ENCODE measurements around the gene DACT3. TPM values are rescaled to one million over a fixed set of nuclear protein-coding genes. Genes with fewer than 3 reads are reported as not detected.

The DACT3 gene
- total RNA-seq, 1 experiment from 2014 or later, result 1.9 TPM

- Histone ChIP-seq H2AFZ (ENCODE audit: low read length) (no peak overlapping the region), H3K4me1 (ENCODE audit: insufficient read depth, low read length) (no peaks in the 10 kb centered on the region), H3K27ac (ENCODE audit: low read length) (no peak overlapping the region), H4K20me1 (ENCODE audit: low read length) (no peaks in the 10 kb centered on the region), H3K4me2 (ENCODE audit: low read length) (no peak overlapping the region), H3K4me3 (ENCODE audit: low read length) (no peak overlapping the region), H3K9me2 (replicated peaks; ENCODE audit: low read length) (no peaks in the 10 kb centered on the region), H3K27me3 (ENCODE audit: low read length) (no peaks in the 10 kb centered on the region), H3K9ac (ENCODE audit: low read length) (no peak overlapping the region), H3F3A (ENCODE audit: low read length, unreplicated experiment) (no peaks in the 10 kb centered on the region), H3K79me2 (ENCODE audit: low read length) (no peaks in the 10 kb centered on the region), H3K9me3 (ENCODE audit: low read length) (no peaks in the 10 kb centered on the region), H3K36me3 (ENCODE audit: low read depth, low read length) (peaks cover 19% of the 10 kb centered on the region)
- DNase-seq, result no peak
- intact Hi-C loops (cut with micrococcal nuclease), result no loop called here
- no peak for ATAC-seq
- TF ChIP-seq CTCF (conservative IDR thresholded peaks at IDR 0.05; ENCODE audit: low read depth, low read length) (no peak), EZH2 (IDR thresholded peaks at IDR 0.05; ENCODE audit: low read length, unreplicated experiment) (no peak), EZH2phosphoT487 (IDR thresholded peaks at IDR 0.05; ENCODE audit: borderline replicate concordance, low read length) (no peak)
- ChIA-PET POLR2A (ENCODE audit: unreplicated experiment) (no interaction called here), CTCF (no interaction called here)
- no TSS peak for BruUV-seq (replicated peaks)
These were observed 37.7 kb upstream of the DACT3 start for GRCh38 chr19:46698395-46699321.

GRCh38 chr19:46697204-46697960, 36.4 kb upstream of the DACT3 start:
- H3F3A ChIP-seq (ENCODE audit: low read length, unreplicated experiment), result no peaks in the 10 kb centered on the region
- H3K79me2 ChIP-seq (ENCODE audit: low read length), result no peaks in the 10 kb centered on the region
- no peak for DNase-seq
- no peak overlapping the region for H3K4me3 ChIP-seq (ENCODE audit: low read length)
- H3K27me3 ChIP-seq (ENCODE audit: low read length), result no peaks in the 10 kb centered on the region
- H3K4me1 ChIP-seq (ENCODE audit: insufficient read depth, low read length), result no peaks in the 10 kb centered on the region
- peaks cover 27% of the 10 kb centered on the region for H3K36me3 ChIP-seq (ENCODE audit: low read depth, low read length)
- H3K9ac ChIP-seq (ENCODE audit: low read length), result no peak overlapping the region
- H3K4me2 ChIP-seq (ENCODE audit: low read length), result no peak overlapping the region
- CTCF ChIA-PET, result no interaction called here
- TF ChIP-seq EZH2 (IDR thresholded peaks at IDR 0.05; ENCODE audit: low read length, unreplicated experiment) (no peak), CTCF (conservative IDR thresholded peaks at IDR 0.05; ENCODE audit: low read depth, low read length) (no peak), EZH2phosphoT487 (IDR thresholded peaks at IDR 0.05; ENCODE audit: borderline replicate concordance, low read length) (no peak)
- no peaks in the 10 kb centered on the region for H3K9me2 ChIP-seq (replicated peaks; ENCODE audit: low read length)
- H4K20me1 ChIP-seq (ENCODE audit: low read length), result no peaks in the 10 kb centered on the region
- no TSS peak for BruUV-seq (replicated peaks)
- H3K9me3 ChIP-seq (ENCODE audit: low read length), result no peaks in the 10 kb centered on the region
- POLR2A ChIA-PET (ENCODE audit: unreplicated experiment), result no interaction called here
- H2AFZ ChIP-seq (ENCODE audit: low read length), result no peak overlapping the region
- intact Hi-C loops (cut with micrococcal nuclease), result no loop called here
- ATAC-seq, result no peak
- H3K27ac ChIP-seq (ENCODE audit: low read length), result no peak overlapping the region

GRCh38 chr19:46696866-46697203, 35.9 kb upstream of the DACT3 start:
- Histone ChIP-seq H3K4me3 (ENCODE audit: low read length) (no peak overlapping the region), H2AFZ (ENCODE audit: low read length) (no peak overlapping the region), H4K20me1 (ENCODE audit: low read length) (no peaks in the 10 kb centered on the region), H3K36me3 (ENCODE audit: low read depth, low read length) (peaks cover 33% of the 10 kb centered on the region), H3K4me1 (ENCODE audit: insufficient read depth, low read length) (no peaks in the 10 kb centered on the region), H3K9me3 (ENCODE audit: low read length) (no peaks in the 10 kb centered on the region), H3F3A (ENCODE audit: low read length, unreplicated experiment) (no peaks in the 10 kb centered on the region), H3K79me2 (ENCODE audit: low read length) (no peaks in the 10 kb centered on the region), H3K27me3 (ENCODE audit: low read length) (no peaks in the 10 kb centered on the region), H3K9me2 (replicated peaks; ENCODE audit: low read length) (no peaks in the 10 kb centered on the region), H3K4me2 (ENCODE audit: low read length) (no peak overlapping the region), H3K9ac (ENCODE audit: low read length) (no peak overlapping the region), H3K27ac (ENCODE audit: low read length) (no peak overlapping the region)
- intact Hi-C loops (cut with micrococcal nuclease), result no loop called here
- DNase-seq (no peak), ATAC-seq (no peak)
- ChIA-PET CTCF (no interaction called here), POLR2A (ENCODE audit: unreplicated experiment) (no interaction called here)
- BruUV-seq (replicated peaks), result no TSS peak
- TF ChIP-seq EZH2 (IDR thresholded peaks at IDR 0.05; ENCODE audit: low read length, unreplicated experiment) (no peak), EZH2phosphoT487 (IDR thresholded peaks at IDR 0.05; ENCODE audit: borderline replicate concordance, low read length) (no peak), CTCF (conservative IDR thresholded peaks at IDR 0.05; ENCODE audit: low read depth, low read length) (no peak)
